Activated CD8-positive, alpha-beta memory T cell treated with anti-CD3 and anti-CD28 coated beads, Interleukin-2, amount 50 U/mL, for 1 hour (primary cell): ENCODE results near the gene MBD6.

Experiments
- DNase-seq: peaks from one replicate; pipeline ENCODE4 v3.0.0-alpha.2; 2020; ENCODE audit errors: extremely low read depth

MBD6 gene

GRCh38 chr12:57577981-57578758 lies 55.5 kb downstream of the MBD6 start:
- DNase-seq: no peak

- no peak for DNase-seq
Measured at GRCh38 chr12:57579011-57579410, 56.4 kb downstream of the MBD6 start.
